SK-N-SH (cell line): ENCODE results near the gene ZNF892.

Source experiments
- CTCF ChIP-seq: fragments of 200-600 bp; sonication (generic); IDR thresholded peaks from 2 replicates; pipeline ENCODE4 v1.6.1; 2017; ENCODE audit warnings: antibody characterized with exemption, mild to moderate bottlenecking, moderate library complexity
- PBX3 ChIP-seq: IDR thresholded peaks from 2 replicates; pipeline ENCODE4; 2012

- TF ChIP-seq PBX3 (no peak), CTCF (no peak)
Measured at GRCh38 chr2:95185973-95186372, 21.3 kb upstream of the ZNF892 start.
